Gastroesophageal sphincter (tissue), 4 donors: ENCODE measurements around the gene TEPSIN. TPM values are rescaled to one million over a fixed set of nuclear protein-coding genes. Genes with fewer than 3 reads are reported as not detected.
A peak's percentile ranks its signal among the peaks of the same experiment; 100 is the strongest.

Source experiments
- ATAC-seq: fragments of 150-250 bp; one replicate; pipeline ENCODE4 v1.9.1; 2016; ENCODE audit warnings: mild to moderate bottlenecking, moderate library complexity
- H3K27ac ChIP-seq, 4 donors: fragments of 200-600 bp; sonication (generic) in 3 of 4; 1 replicate in 3 of 4; 2 replicates in 1 of 4; pipeline ENCODE4 v1.5.1; 2016 to 2019
- H3K27me3 ChIP-seq: fragments of 200-600 bp; sonication (generic); one replicate; pipeline ENCODE4 v1.5.1; 2019
- H3K36me3 ChIP-seq, 2 donors: fragments of 200-600 bp; sonication (generic); one replicate each; pipeline ENCODE4 v1.5.1; 2019; ENCODE audit warnings: control low read depth in 1 of 2
- H3K4me1 ChIP-seq, 3 donors: fragments of 200-600 bp; sonication (generic); 1 replicate in 2 of 3; 2 replicates in 1 of 3; pipeline ENCODE4 v1.5.1; 2016 to 2019; ENCODE audit warnings: control low read depth in 2 of 3
- H3K4me3 ChIP-seq, 2 donors: fragments of 200-600 bp; sonication (generic); one replicate each; pipeline ENCODE4 v1.5.1; 2019; ENCODE audit warnings: mild to moderate bottlenecking in 1 of 2, moderate library complexity in 1 of 2
- H3K9me3 ChIP-seq, 3 donors: fragments of 200-600 bp; sonication (generic); one replicate each; pipeline ENCODE4 v1.5.1; 2017 to 2019; ENCODE audit warnings: control low read depth in 2 of 3
- CTCF ChIP-seq, 4 experiments: fragments of 200-600 bp in 2 of 4; fragments of 450-650 bp in 2 of 4; sonication (generic) in 1 of 4; IDR thresholded peaks; one replicate each; pipeline ENCODE4 v1.5.1; 2017 to 2019; ENCODE audit warnings: antibody characterized with exemption in 4 of 4, mild to moderate bottlenecking in 2 of 4, moderate library complexity in 2 of 4
- EP300 ChIP-seq: sonication (generic); formaldehyde crosslinking; IDR thresholded peaks from one replicate; pipeline ENCODE4 v1.6.1; 2017; ENCODE audit warnings: antibody characterized with exemption, mild to moderate bottlenecking
- POLR2A ChIP-seq, 2 donors: fragments of 450-650 bp; IDR thresholded peaks; one replicate each; pipeline ENCODE4 v1.6.1; 2017; ENCODE audit warnings: antibody characterized with exemption in 2 of 2, mild to moderate bottlenecking in 2 of 2, moderate library complexity in 1 of 2
- POLR2AphosphoS5 ChIP-seq: sonication (generic); formaldehyde crosslinking; IDR thresholded peaks from one replicate; pipeline ENCODE4 v1.6.1; 2017; ENCODE audit warnings: antibody characterized with exemption
- WGBS, 2 donors: methylation state at CpG; one replicate each; pipeline ENCODE4 v1.1.5; 2018; ENCODE audit warnings: low coverage in 1 of 2; 5-methylcytosine and 5-hydroxymethylcytosine counted together
- total RNA-seq, 4 donors: library from RNA; depleted of rRNA; stranded (reverse); fragments of >200 nt; gene quantifications; one replicate each; pipeline ENCODE4 v1.1.0, GENCODE V29; 2016

TEPSIN gene
- total RNA-seq, 4 donors from 2014 or later: 8.0 to 43.0 (median 23.5) TPM

- peaks cover 0 to 36% of the 10 kb centered on the region in 2 donors for H3K36me3 ChIP-seq
- H3K27ac ChIP-seq: no peak overlapping the region
- H3K27me3 ChIP-seq: no peaks in the 10 kb centered on the region
- TF ChIP-seq CTCF (IDR thresholded peaks at IDR 0.05) (no peak), EP300 (no peak), POLR2AphosphoS5 (no peak), POLR2A (IDR thresholded peaks at IDR 0.05) (no peak)
- ATAC-seq: no peak
- no peak overlapping the region for H3K4me3 ChIP-seq
- WGBS, 2 donors: 70 to 88% methylated on average over 2 to 5 of the region's 33 CpGs
- no peaks in the 10 kb centered on the region for H3K9me3 ChIP-seq
- peaks cover 0 to 40% (median 17%) of the 10 kb centered on the region in 3 donors for H3K4me1 ChIP-seq
These were observed 3.8 kb upstream of the TEPSIN start for GRCh38 chr17:81242421-81243332.

- H3K4me1 ChIP-seq: peaks cover 0 to 48% (median 26%) of the 10 kb centered on the region in 3 donors
- no peaks in the 10 kb centered on the region for H3K27me3 ChIP-seq
- H3K36me3 ChIP-seq: peaks cover 0 to 40% of the 10 kb centered on the region in 2 donors
- H3K9me3 ChIP-seq: no peaks in the 10 kb centered on the region
- TF ChIP-seq EP300 (no peak), CTCF (IDR thresholded peaks at IDR 0.05) (peak in 3 of 4 experiments; percentile 63 to 88 (median 76))
- no peak overlapping the region for H3K27ac ChIP-seq
- no peak overlapping the region for H3K4me3 ChIP-seq
- no peak for ATAC-seq
- WGBS, 2 donors: 59% methylated on average over 6 of the region's 26 CpGs; no CpG with 5 or more reads in 1 of the 2 donors
These were observed 3.0 kb upstream of the TEPSIN start for GRCh38 chr17:81241648-81242420.

- TF ChIP-seq POLR2AphosphoS5: no peak
- no peak for TF ChIP-seq EP300
- no peak for TF ChIP-seq CTCF (IDR thresholded peaks at IDR 0.05)
- Histone ChIP-seq H3K27ac (no peak overlapping the region), H3K4me3 (no peak overlapping the region), H3K9me3 (no peaks in the 10 kb centered on the region), H3K27me3 (no peaks in the 10 kb centered on the region), H3K4me1 (peaks cover 0 to 54% (median 27%) of the 10 kb centered on the region in 3 donors), H3K36me3 (peaks cover 0 to 40% of the 10 kb centered on the region in 2 donors)
- no peak for ATAC-seq
- 75 to 83% methylated on average over 1 to 4 of the region's 10 CpGs for WGBS, 2 donors
These were observed 2.3 kb upstream of the TEPSIN start for GRCh38 chr17:81241203-81241602.

GRCh38 chr17:81240761-81241160 lies 1.9 kb upstream of the TEPSIN start:
- ATAC-seq: no peak
- Histone ChIP-seq H3K4me3 (no peak overlapping the region), H3K36me3 (peaks cover 0 to 40% of the 10 kb centered on the region in 2 donors), H3K9me3 (no peaks in the 10 kb centered on the region), H3K27ac (no peak overlapping the region), H3K4me1 (peaks cover 0 to 59% (median 27%) of the 10 kb centered on the region in 3 donors), H3K27me3 (no peaks in the 10 kb centered on the region)
- WGBS, 2 donors: 64 to 68% methylated on average over 5 to 6 of the region's 8 CpGs
- TF ChIP-seq EP300 (no peak), POLR2A (IDR thresholded peaks at IDR 0.05) (no peak), CTCF (IDR thresholded peaks at IDR 0.05) (no peak), POLR2AphosphoS5 (no peak)
